Lung (tissue), 12 donors: ENCODE results near the gene ZNF79. TPM values are rescaled to one million over a fixed set of nuclear protein-coding genes. Genes with fewer than 3 reads are reported as not detected.

Experiments
- ATAC-seq: fragments of 200-7000 bp; cut with Tn5 transposase; one replicate; pipeline ENCODE4 v1.9.1; 2020; ENCODE audit warnings: moderate number of reproducible peaks; ENCODE audit not compliant: insufficient read depth, low FRiP score
- DNase-seq, 3 donors: peaks; one replicate each; pipeline ENCODE4 v3.0.0-alpha.2; 2013 to 2017
- H3K27ac ChIP-seq, 2 donors: one replicate each; pipeline ENCODE4 v1.5.1; 2013; ENCODE audit warnings: mild to moderate bottlenecking in 2 of 2, moderate library complexity in 2 of 2, control low read depth in 1 of 2, inconsistent platforms in 1 of 2, low read depth in 1 of 2, low read length in 1 of 2
- H3K27me3 ChIP-seq, 3 donors: one replicate each; pipeline ENCODE4 v1.5.1; 2013; ENCODE audit warnings: low read length in 2 of 3; ENCODE audit not compliant: control insufficient read depth in 3 of 3, insufficient read depth in 3 of 3
- H3K36me3 ChIP-seq, 4 donors: one replicate each; pipeline ENCODE4 v1.5.1; 2013; ENCODE audit warnings: low read length in 4 of 4, mild to moderate bottlenecking in 1 of 4, moderate library complexity in 1 of 4; ENCODE audit not compliant: control insufficient read depth in 4 of 4, insufficient read depth in 4 of 4
- H3K4me1 ChIP-seq, 5 donors: one replicate each; pipeline ENCODE4 v1.5.1; 2013; ENCODE audit warnings: low read length in 5 of 5, mild to moderate bottlenecking in 2 of 5, moderate library complexity in 1 of 5; ENCODE audit not compliant: control insufficient read depth in 5 of 5, insufficient read depth in 5 of 5
- H3K4me3 ChIP-seq: one replicate; pipeline ENCODE4 v1.5.1; 2013; ENCODE audit warnings: mild to moderate bottlenecking, control low read depth, moderate library complexity
- H3K9ac ChIP-seq, 2 donors: one replicate each; pipeline ENCODE4 v1.5.1; 2013; ENCODE audit warnings: low read length in 2 of 2, control low read depth in 1 of 2; ENCODE audit not compliant: insufficient read depth in 1 of 2
- H3K9me3 ChIP-seq, 4 donors: one replicate each; pipeline ENCODE4 v1.5.1; 2013; ENCODE audit warnings: low read length in 3 of 4, mild to moderate bottlenecking in 1 of 4, moderate library complexity in 1 of 4; ENCODE audit not compliant: control insufficient read depth in 4 of 4, insufficient read depth in 3 of 4
- WGBS, 2 donors: extraction: QIAGEN DNeasy Blood & Tissue Kit; methylation state at CpG; one replicate each; pipeline ENCODE4 v1.1.7; 2013; 5-methylcytosine and 5-hydroxymethylcytosine counted together
- polyA plus RNA-seq, 2 donors: library from polyadenylated mRNA; stranded (reverse); fragments of 200-250 nt; gene quantifications; one replicate each; pipeline ENCODE4 v1.2.1, GENCODE V29; 2013
- total RNA-seq, 2 donors: library from RNA; depleted of rRNA in 1 of 2; stranded (reverse); fragments of >200 nt in 1 of 2; gene quantifications; one replicate each; pipeline ENCODE4 v1.2.1, GENCODE V29; 2014 to 2021
- TF ChIP-seq, protein P1 (sequence below): IDR thresholded peaks from 2 replicates; pipeline ENCODE4 v1.5.1; 2012; ENCODE audit warnings: mild to moderate bottlenecking; ENCODE audit errors: control extremely low read depth, extremely low read depth
- donor health status: control.
- donor health status: control.
- donor health status: Bipolar disorder and iron deficiency.
- donor health status: healthy.
- donor health status: DM: yes; HTN: yes; CAD: no.

ZNF79 gene
- total and polyA plus RNA-seq, 4 donors: 3.1 to 9.3 (median 5.9) TPM

DNA sequence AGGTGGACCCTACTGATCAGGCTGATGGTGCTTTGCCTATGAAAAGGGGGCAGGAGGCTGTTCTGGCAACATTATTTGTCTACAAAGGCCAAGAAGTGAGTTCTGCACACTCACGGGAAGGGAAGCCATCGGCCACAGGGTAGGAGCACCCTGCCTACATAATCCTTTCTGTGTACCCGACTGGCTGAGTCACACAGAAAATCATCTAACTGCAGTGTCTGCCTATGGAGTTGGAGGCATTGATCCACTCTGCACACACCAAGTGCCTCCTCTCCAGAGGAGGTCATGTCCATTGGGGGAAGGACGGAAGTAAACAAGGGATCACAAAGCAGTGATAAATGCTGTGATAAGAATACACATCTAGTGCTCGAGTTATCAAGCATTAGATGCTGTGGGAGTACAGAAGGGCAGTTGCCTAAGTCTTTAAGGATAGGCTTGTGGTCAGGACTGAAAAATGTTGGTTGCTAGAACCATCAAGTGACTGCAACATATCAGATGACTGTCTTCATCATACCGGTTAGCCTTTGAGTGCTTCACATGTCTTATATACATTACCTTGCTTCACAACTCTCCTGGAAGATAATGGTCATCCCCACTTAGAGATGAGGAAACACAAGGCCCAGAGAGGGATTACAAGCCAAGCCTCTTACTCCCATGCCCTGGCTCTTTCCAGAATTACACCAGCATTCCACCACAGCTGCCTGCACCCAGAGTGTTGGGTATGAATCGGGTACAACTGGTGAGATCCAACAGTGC lies 28.5 kb upstream of the ZNF79 start:
- no peak overlapping the region for H3K9ac ChIP-seq
- H3K9me3 ChIP-seq: no peaks in the 10 kb centered on the region
- ATAC-seq: no peak
- H3K27me3 ChIP-seq: no peaks in the 10 kb centered on the region
- no peak for DNase-seq
- TF ChIP-seq, protein P1, sequence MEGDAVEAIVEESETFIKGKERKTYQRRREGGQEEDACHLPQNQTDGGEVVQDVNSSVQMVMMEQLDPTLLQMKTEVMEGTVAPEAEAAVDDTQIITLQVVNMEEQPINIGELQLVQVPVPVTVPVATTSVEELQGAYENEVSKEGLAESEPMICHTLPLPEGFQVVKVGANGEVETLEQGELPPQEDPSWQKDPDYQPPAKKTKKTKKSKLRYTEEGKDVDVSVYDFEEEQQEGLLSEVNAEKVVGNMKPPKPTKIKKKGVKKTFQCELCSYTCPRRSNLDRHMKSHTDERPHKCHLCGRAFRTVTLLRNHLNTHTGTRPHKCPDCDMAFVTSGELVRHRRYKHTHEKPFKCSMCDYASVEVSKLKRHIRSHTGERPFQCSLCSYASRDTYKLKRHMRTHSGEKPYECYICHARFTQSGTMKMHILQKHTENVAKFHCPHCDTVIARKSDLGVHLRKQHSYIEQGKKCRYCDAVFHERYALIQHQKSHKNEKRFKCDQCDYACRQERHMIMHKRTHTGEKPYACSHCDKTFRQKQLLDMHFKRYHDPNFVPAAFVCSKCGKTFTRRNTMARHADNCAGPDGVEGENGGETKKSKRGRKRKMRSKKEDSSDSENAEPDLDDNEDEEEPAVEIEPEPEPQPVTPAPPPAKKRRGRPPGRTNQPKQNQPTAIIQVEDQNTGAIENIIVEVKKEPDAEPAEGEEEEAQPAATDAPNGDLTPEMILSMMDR: no peak
- H3K27ac ChIP-seq: no peak overlapping the region
- H3K36me3 ChIP-seq: peaks cover 0 to 4% (median 0%) of the 10 kb centered on the region in 4 donors
- H3K4me3 ChIP-seq: no peak overlapping the region
- WGBS, 2 donors: 78 to 85% methylated on average over 7 of the region's 7 CpGs
- peaks cover 0 to 12% (median 7%) of the 10 kb centered on the region in 5 donors for H3K4me1 ChIP-seq

DNA sequence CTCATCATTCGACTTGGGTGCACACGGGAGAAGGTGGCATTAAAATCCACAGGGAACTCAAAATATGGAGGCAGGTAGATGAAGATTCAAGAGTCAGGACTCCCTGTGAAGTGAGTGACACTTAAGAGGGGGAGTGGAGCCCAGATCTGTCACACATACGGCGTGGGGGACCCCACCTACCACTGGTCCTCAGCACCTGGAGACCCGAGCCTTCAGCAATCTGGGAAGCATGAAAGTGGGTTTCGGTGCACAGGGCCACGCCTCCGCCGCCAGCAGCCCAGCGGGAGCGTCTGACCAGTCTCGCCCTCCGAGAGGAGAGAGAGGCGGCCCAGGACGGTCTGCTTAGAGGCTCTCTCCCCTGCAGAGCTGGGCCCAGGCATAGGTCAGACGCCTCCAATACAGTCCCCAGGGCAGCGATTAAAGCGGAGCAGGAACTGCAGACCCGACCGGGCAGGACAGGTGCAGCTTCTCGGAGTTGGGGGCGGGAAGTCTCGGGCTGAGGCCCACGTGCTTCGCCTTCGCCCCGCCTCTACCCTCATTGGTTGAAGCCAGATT lies 27.9 kb upstream of the ZNF79 start:
- DNase-seq: no peak
- Histone ChIP-seq H3K9me3 (no peaks in the 10 kb centered on the region), H3K27ac (peak overlapping the region in 1 of 2 donors; percentile 59), H3K27me3 (no peaks in the 10 kb centered on the region), H3K4me1 (peaks cover 0 to 12% (median 7%) of the 10 kb centered on the region in 5 donors), H3K4me3 (peak overlapping the region; percentile 48), H3K9ac (no peak overlapping the region), H3K36me3 (peaks cover 0 to 6% (median 1%) of the 10 kb centered on the region in 4 donors)
- TF ChIP-seq, protein P1: no peak
- no peak for ATAC-seq
- 4 to 10% methylated on average over 27 of the region's 27 CpGs for WGBS, 2 donors

DNA sequence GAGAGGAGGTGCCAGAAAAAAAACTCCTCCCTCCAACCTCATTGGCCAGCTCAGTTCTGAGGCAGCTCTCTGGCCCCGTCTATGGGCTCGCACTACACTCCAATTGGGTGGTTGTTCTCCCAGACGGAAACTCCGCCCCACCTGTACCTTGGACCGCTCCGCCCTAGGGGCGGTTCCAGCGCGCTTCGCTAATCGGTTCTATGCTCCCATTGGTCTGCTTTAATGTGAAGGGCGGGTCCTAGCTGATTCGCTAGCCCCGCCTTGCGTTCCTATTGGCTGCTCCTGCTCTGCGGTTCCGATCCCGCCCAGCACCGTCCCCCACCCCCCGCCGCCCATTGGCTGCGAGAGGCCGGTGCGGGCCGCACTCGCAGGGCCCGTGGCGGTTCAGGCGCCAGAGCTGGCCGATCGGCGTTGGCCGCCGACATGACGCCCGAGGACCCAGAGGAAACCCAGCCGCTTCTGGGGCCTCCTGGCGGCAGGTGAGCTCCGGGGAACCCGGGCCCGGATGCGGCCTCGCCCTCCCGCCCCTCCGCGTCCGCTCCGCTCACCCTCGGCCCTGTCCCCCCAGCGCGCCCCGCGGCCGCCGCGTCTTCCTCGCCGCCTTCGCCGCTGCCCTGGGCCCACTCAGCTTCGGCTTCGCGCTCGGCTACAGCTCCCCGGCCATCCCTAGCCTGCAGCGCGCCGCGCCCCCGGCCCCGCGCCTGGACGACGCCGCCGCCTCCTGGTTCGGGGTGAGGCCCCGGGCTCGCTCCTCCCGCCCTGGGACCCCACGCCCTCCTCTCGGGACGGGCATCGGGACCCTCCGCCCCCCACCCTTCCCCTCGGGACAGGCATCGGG lies 27.2 kb upstream of the ZNF79 start, which contains the start of gene SLC2A8:
Gene SLC2A8 (plus strand): TSS at position 362 of the 838 bp plus-strand sequence. CDS start 62 bp downstream, at position 424.
- DNase-seq (peak; percentile 99 to 100 (median 100)), ATAC-seq (peak; percentile 96)
- Histone ChIP-seq H3K27ac (peak within 1 kb of the TSS; percentile 92 to 93), H3K9ac (peak within 1 kb of the TSS in 1 of 2 donors; percentile 65), H3K27me3 (no peaks in the 10 kb centered on the region), H3K4me1 (peaks cover 0 to 12% (median 7%) of the 10 kb centered on the region in 5 donors), H3K4me3 (peak within 1 kb of the TSS; percentile 79), H3K9me3 (no peaks in the 10 kb centered on the region), H3K36me3 (peaks cover 0 to 3% (median 1%) of the 10 kb centered on the region in 4 donors)
- TF ChIP-seq, protein P1: no peak
- 1% methylated on average over 66 to 87 of the region's 87 CpGs for WGBS, 2 donors
